HL-60 (cell line): ENCODE data around the gene REEP3.

Source experiments
- DNase-seq, 2 experiments: peaks; one replicate each; pipeline ENCODE4 v3.0.0-alpha.2; 2010 to 2020; ENCODE audit warnings: low read depth in 1 of 2, low spot score in 1 of 2
- H3K27ac ChIP-seq: fragments of 250-450 bp; sonication (Bioruptor Pico); replicated peaks from 2 replicates; pipeline ENCODE4 v1.5.1; 2020; ENCODE audit warnings: mild to moderate bottlenecking, moderate library complexity
- H3K27me3 ChIP-seq: fragments of 250-450 bp; sonication (Bioruptor Pico); 2 replicates; pipeline ENCODE4 v1.5.1; 2021; ENCODE audit warnings: mild to moderate bottlenecking, moderate library complexity; ENCODE audit not compliant: insufficient read depth, poor library complexity, severe bottlenecking
- H3K4me3 ChIP-seq: replicated peaks from 2 replicates; pipeline ENCODE4 v1.5.1; 2011; ENCODE audit warnings: mild to moderate bottlenecking, control low read depth, low read length; ENCODE audit not compliant: insufficient read depth
- CTCF ChIP-seq: IDR thresholded peaks from one replicate; pipeline ENCODE4 v1.5.1; 2011; ENCODE audit warnings: low read length, control low read depth, inconsistent platforms; ENCODE audit not compliant: insufficient read depth
- GABPA ChIP-seq: IDR thresholded peaks from 2 replicates; pipeline ENCODE4 v1.6.1; 2012; ENCODE audit warnings: low read depth
- POLR2AphosphoS5 ChIP-seq: IDR thresholded peaks from 2 replicates; pipeline ENCODE4 v1.6.1; 2012; ENCODE audit warnings: low read depth
- REST ChIP-seq: IDR thresholded peaks from 2 replicates; pipeline ENCODE4 v1.6.1; 2012; ENCODE audit warnings: low read depth; ENCODE audit not compliant: insufficient replicate concordance
- SPI1 ChIP-seq: IDR thresholded peaks from 2 replicates; pipeline ENCODE4 v1.6.1; 2012; ENCODE audit warnings: low read depth, mild to moderate bottlenecking, borderline replicate concordance

REEP3 gene

GRCh38 chr10:63624701-63625100 lies 103.5 kb downstream of the REEP3 start:
- no peak for DNase-seq
- TF ChIP-seq REST = no peak
- Histone ChIP-seq H3K27me3 (no peaks in the 10 kb centered on the region), H3K27ac (no peak overlapping the region), H3K4me3 (no peak overlapping the region)

GRCh38 chr10:63627396-63627795 lies 106.2 kb downstream of the REEP3 start:
- no peaks in the 10 kb centered on the region for H3K27me3 ChIP-seq
- H3K27ac ChIP-seq = peak overlapping the region; percentile 91
- TF ChIP-seq SPI1 (no peak), GABPA (no peak), POLR2AphosphoS5 (no peak), CTCF (no peak)
- no peak overlapping the region for H3K4me3 ChIP-seq
- DNase-seq = no peak

- Histone ChIP-seq H3K27ac (peak overlapping the region; percentile 91), H3K4me3 (no peak overlapping the region), H3K27me3 (no peaks in the 10 kb centered on the region)
- peak; percentile 10 to 25 for DNase-seq
- TF ChIP-seq CTCF = no peak
- no peak for TF ChIP-seq REST
- no peak for TF ChIP-seq POLR2AphosphoS5
- TF ChIP-seq GABPA = no peak
- TF ChIP-seq SPI1 = peak; percentile 63; the same call in 1 of the 2 replicates
Measured at GRCh38 chr10:63627881-63628296, 106.7 kb downstream of the REEP3 start.

- no peaks in the 10 kb centered on the region for H3K27me3 ChIP-seq
- DNase-seq = peak; percentile 68 to 82
- H3K4me3 ChIP-seq = peak overlapping the region; percentile 69
- TF ChIP-seq REST = no peak
- TF ChIP-seq SPI1 = peak; percentile 86
- TF ChIP-seq CTCF = no peak
- no peak for TF ChIP-seq GABPA
- TF ChIP-seq POLR2AphosphoS5 = 0 out of 2 replicates have a peak, but pooled peaks have one; percentile 37
- H3K27ac ChIP-seq = peak overlapping the region; percentile 91
Measured at GRCh38 chr10:63628526-63629362, 107.5 kb downstream of the REEP3 start.
